Left ventricle myocardium inferior (tissue), 1 donor: ENCODE data around the gene BOC. TPM values are rescaled to one million over a fixed set of nuclear protein-coding genes. Genes with fewer than 3 reads are reported as not detected.

ENCODE experiments used
- DNase-seq: peaks from one replicate; pipeline ENCODE4 v3.0.0-alpha.2; 2020
- H3K27ac ChIP-seq: fragments of 200-600 bp; replicated peaks from 2 replicates; pipeline ENCODE4 v1.8.0; 2021
- H3K27me3 ChIP-seq: fragments of 200-600 bp; 2 replicates; pipeline ENCODE4 v1.8.0; 2021; ENCODE audit warnings: low read depth
- H3K36me3 ChIP-seq: fragments of 200-600 bp; 2 replicates; pipeline ENCODE4 v1.8.0; 2021
- H3K4me1 ChIP-seq: fragments of 200-600 bp; 2 replicates; pipeline ENCODE4 v1.8.0; 2021
- H3K4me3 ChIP-seq: fragments of 200-600 bp; 2 replicates; pipeline ENCODE4 v1.8.0; 2021; ENCODE audit warnings: mild to moderate bottlenecking, moderate library complexity
- H3K9me3 ChIP-seq: fragments of 200-600 bp; replicated peaks from 2 replicates; pipeline ENCODE4 v1.8.0; 2021
- intact Hi-C: fragments of 100-400 bp; cut with micrococcal nuclease; formaldehyde crosslinking; loops from one replicate; pipeline ENCODE4 v1.11.0; 2022
- total RNA-seq: library from RNA; stranded (reverse); fragmentation: NEBNext Ultra II Directional; extraction: Animal tissue kit (Norgen Biotek cat#: 25700); gene quantifications from one replicate; pipeline ENCODE4 v1.2.1, GENCODE V29; 2021
- TF ChIP-seq, protein P1 (sequence below): fragments of 200-600 bp; IDR thresholded peaks from 2 replicates; pipeline ENCODE4 v1.8.0; 2021; ENCODE audit warnings: antibody characterized with exemption, mild to moderate bottlenecking, borderline replicate concordance
- donor health status: DM: no; HTN: yes; CAD: no; lungs with severe emphysema.

The BOC gene
- total RNA-seq, 1 donor from 2014 or later, result 6.7 TPM

DNA sequence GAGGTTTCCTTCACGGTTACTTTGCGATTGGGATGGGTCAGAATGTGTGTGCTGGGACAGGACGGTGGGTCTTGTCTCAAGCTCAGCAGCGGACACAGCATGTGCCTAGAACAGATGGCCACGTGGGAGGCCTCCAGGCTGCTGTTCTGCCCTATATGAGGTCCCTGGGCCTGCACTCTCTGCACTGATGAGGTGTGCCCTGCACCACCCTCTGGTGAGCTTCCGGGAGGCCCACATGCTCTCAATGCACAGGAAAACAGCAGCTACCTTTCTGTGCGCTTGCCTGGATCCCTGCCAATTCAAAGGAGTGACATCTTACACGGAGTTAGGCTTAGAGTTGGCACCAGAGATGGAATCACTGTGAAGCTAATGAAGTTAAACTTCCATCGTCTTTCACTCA lies 59.8 kb downstream of the BOC start:
- peaks cover 25% of the 10 kb centered on the region for H3K36me3 ChIP-seq

DNA sequence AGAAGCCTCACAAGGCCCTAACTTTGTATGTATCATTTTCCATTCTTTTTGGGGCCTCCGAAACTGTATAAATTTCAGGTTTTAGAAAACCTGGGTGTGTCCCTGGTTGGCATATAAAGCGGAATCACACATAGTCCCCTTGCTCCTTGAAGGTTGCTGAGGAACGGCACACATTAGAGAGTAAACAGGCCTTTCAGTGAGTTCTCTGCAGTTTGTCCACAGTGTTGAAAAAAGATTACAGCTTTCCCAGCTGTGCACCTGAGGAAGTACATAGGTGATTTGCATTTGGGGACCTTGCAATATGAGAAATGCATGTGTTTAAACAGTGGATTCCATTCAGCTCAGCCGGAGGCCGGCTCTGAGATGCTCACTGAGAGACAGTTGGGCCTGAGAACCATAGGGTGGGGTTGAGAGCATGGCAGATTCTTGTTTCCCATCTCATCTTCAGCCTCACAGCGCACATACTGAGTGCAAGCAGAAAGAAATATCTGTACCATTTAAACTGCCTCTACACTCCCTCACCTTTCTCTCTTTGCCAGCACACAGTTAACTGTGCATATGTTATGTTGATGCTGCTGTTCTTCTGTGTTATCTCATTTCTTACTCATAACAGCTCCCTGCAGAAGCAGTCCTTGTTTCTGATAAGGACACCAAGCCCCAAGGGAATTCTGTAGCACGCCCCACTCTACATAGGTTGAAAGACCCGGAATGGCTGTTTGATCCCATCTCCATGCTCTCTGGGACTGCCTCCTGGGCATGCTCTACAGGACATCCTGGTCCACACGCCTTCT lies 60.4 kb downstream of the BOC start:
- Histone ChIP-seq H3K27ac (no peak overlapping the region), H3K36me3 (peaks cover 25% of the 10 kb centered on the region), H3K27me3 (no peaks in the 10 kb centered on the region), H3K9me3 (no peaks in the 10 kb centered on the region), H3K4me3 (no peak overlapping the region), H3K4me1 (peaks cover 13% of the 10 kb centered on the region)
- TF ChIP-seq, protein P1, sequence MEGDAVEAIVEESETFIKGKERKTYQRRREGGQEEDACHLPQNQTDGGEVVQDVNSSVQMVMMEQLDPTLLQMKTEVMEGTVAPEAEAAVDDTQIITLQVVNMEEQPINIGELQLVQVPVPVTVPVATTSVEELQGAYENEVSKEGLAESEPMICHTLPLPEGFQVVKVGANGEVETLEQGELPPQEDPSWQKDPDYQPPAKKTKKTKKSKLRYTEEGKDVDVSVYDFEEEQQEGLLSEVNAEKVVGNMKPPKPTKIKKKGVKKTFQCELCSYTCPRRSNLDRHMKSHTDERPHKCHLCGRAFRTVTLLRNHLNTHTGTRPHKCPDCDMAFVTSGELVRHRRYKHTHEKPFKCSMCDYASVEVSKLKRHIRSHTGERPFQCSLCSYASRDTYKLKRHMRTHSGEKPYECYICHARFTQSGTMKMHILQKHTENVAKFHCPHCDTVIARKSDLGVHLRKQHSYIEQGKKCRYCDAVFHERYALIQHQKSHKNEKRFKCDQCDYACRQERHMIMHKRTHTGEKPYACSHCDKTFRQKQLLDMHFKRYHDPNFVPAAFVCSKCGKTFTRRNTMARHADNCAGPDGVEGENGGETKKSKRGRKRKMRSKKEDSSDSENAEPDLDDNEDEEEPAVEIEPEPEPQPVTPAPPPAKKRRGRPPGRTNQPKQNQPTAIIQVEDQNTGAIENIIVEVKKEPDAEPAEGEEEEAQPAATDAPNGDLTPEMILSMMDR, result no peak
- intact Hi-C loops, result no loop called here
- DNase-seq, result no peak

More for the DNA sequence above, 59.8 kb downstream of the BOC start:
- H3K27me3 ChIP-seq, result no peaks in the 10 kb centered on the region
- H3K9me3 ChIP-seq, result no peaks in the 10 kb centered on the region
- no peak overlapping the region for H3K4me3 ChIP-seq
- H3K4me1 ChIP-seq, result peaks cover 13% of the 10 kb centered on the region
- no peak for DNase-seq
- no peak overlapping the region for H3K27ac ChIP-seq
- intact Hi-C loops, result no loop called here
- TF ChIP-seq, protein P1, result no peak

DNA sequence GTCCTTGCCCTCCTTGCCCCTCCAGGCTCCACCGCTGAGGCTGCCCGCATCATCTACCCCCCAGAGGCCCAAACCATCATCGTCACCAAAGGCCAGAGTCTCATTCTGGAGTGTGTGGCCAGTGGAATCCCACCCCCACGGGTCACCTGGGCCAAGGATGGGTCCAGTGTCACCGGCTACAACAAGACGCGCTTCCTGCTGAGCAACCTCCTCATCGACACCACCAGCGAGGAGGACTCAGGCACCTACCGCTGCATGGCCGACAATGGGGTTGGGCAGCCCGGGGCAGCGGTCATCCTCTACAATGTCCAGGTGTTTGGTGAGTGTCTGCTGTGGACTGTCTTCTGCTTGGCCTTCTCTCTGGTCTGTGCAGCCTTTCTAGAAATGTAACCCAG lies 61.0 kb downstream of the BOC start:
- no peak for DNase-seq
- Histone ChIP-seq H3K27me3 (no peaks in the 10 kb centered on the region), H3K9me3 (no peaks in the 10 kb centered on the region), H3K4me1 (peaks cover 13% of the 10 kb centered on the region), H3K36me3 (peaks cover 25% of the 10 kb centered on the region), H3K27ac (no peak overlapping the region), H3K4me3 (no peak overlapping the region)
- intact Hi-C loops, result no loop called here
- TF ChIP-seq, protein P1, result no peak

DNA sequence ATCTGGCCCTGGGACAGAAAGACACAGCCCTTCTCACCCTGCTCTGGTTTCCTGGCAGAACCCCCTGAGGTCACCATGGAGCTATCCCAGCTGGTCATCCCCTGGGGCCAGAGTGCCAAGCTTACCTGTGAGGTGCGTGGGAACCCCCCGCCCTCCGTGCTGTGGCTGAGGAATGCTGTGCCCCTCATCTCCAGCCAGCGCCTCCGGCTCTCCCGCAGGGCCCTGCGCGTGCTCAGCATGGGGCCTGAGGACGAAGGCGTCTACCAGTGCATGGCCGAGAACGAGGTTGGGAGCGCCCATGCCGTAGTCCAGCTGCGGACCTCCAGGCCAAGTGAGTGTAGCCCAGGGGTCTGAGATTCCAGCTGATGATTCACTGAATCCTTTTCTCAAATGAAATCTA lies 61.7 kb downstream of the BOC start:
- H3K4me3 ChIP-seq, result no peak overlapping the region
- DNase-seq, result no peak
- peaks cover 25% of the 10 kb centered on the region for H3K36me3 ChIP-seq
- peaks cover 13% of the 10 kb centered on the region for H3K4me1 ChIP-seq
- intact Hi-C loops, result no loop called here
- no peak overlapping the region for H3K27ac ChIP-seq
- TF ChIP-seq, protein P1, result no peak
- H3K9me3 ChIP-seq, result no peaks in the 10 kb centered on the region
- no peaks in the 10 kb centered on the region for H3K27me3 ChIP-seq

DNA sequence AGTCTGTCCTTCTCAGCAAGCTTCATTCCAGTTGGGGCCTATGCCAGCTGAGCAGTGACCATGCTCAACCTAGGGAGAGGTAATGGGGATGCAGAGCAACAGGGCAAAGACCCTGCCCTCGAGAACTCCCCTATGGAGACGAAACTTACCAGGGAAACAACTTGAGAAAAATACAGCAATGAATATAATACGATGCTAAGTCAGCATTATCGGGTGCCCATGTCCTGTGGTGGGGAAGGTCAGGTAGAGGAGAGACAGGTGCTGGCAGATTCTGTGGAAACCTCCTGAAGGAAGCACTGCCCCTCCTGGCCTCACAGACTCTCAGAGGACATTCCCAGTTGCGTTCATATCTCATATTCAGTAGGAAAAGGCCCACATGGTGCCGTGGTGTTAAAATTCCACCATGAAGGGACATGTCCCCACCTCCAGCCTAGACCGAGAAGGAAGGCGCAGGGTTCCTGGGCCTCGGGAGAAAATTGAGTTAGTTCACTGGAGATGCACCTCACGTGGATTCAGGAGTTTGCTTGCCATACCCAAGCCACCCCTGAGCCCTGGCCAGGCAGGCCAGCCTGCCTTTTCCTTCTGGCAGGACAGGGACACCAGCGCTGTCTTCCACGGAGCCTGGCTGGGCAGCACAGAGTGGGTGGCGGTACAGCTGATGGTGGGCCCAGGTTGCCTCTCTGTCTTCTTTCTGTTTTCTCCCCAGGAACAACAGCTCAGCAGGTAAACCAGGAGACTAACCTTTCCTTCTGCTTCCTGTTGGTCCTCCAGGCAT lies 62.4 kb downstream of the BOC start:
- Histone ChIP-seq H3K36me3 (peaks cover 19% of the 10 kb centered on the region), H3K4me1 (peaks cover 13% of the 10 kb centered on the region), H3K9me3 (no peaks in the 10 kb centered on the region), H3K27ac (no peak overlapping the region), H3K27me3 (no peaks in the 10 kb centered on the region), H3K4me3 (no peak overlapping the region)
- no peak for DNase-seq
- intact Hi-C loops, result no loop called here
- TF ChIP-seq, protein P1, result no peak
